ENCODE results near the gene ZNF48. TPM values are rescaled to one million over a fixed set of nuclear protein-coding genes. Genes with fewer than 3 reads are reported as not detected.

ZNF48 gene
- total RNA-seq, 1 experiment from 2014 or later: 57.3 TPM

- peak within 1 kb of the TSS; percentile 80 to 87 for H3K4me3 Mint-ChIP-seq
- H2BK12ac ChIP-seq (ENCODE audit: insufficient read length, low read depth, low read length): no peak within 1 kb of the TSS
- peak within 1 kb of the TSS; percentile 67 for H3K4me2 ChIP-seq (ENCODE audit: insufficient read depth, insufficient read length, low read length)
- H3K4me1 ChIP-seq (ENCODE audit: insufficient read depth, low read length): no peaks in the 10 kb centered on the region
- H3K27me3 ChIP-seq (ENCODE audit: insufficient read depth, low read length): no peaks in the 10 kb centered on the region
- no peaks in the 10 kb centered on the region for H3K9me3 ChIP-seq (ENCODE audit: control insufficient read depth, low read depth, low read length)
- H2AK5ac ChIP-seq (ENCODE audit: insufficient read length, low read length): no peak within 1 kb of the TSS
- H3K18ac ChIP-seq (ENCODE audit: insufficient read length, low read depth, low read length): peak within 1 kb of the TSS; percentile 77
- H3K23me2 ChIP-seq (ENCODE audit: insufficient read length, low read depth, low read length, poor library complexity, severe bottlenecking): peaks cover 4% of the 10 kb centered on the region
- no peaks in the 10 kb centered on the region for H4K20me1 ChIP-seq (ENCODE audit: control insufficient read depth, insufficient read depth, insufficient read length)
- H3K4me1 Mint-ChIP-seq: peaks cover 12 to 19% of the 10 kb centered on the region in 2 experiments
- no peak within 1 kb of the TSS for H3K56ac ChIP-seq (ENCODE audit: insufficient read length, low read depth, low read length)
- H3K36me3 Mint-ChIP-seq (ENCODE audit: insufficient read depth in 1 of 3, low read depth in 3 of 3): peaks cover 14 to 20% (median 16%) of the 10 kb centered on the region in 3 experiments; a peak in 6 of 7 replicates
- no CpG with 5 or more reads among the region's 65 CpGs for WGBS (ENCODE audit: extremely low coverage, insufficient read length, low lambda C conversion rate)
- H3K9ac ChIP-seq (ENCODE audit: extremely low read depth, insufficient read length, low read length): peak within 1 kb of the TSS; percentile 66
- H3K79me2 ChIP-seq (ENCODE audit: insufficient read depth, low read length): 0 out of 2 replicates have a peak, but pooled peaks cover 1% of the 10 kb centered on the region
- H3K27ac Mint-ChIP-seq: peak within 1 kb of the TSS; percentile 94 to 96 (median 96); a peak in 6 of 7 replicates
- H3K14ac ChIP-seq (ENCODE audit: insufficient read depth, low read length): peak within 1 kb of the TSS; percentile 80
- no peaks in the 10 kb centered on the region for H3K9me3 Mint-ChIP-seq
- no peaks in the 10 kb centered on the region for H3K79me1 ChIP-seq (ENCODE audit: insufficient read depth, low read depth, low read length, poor library complexity, severe bottlenecking)
- H2BK20ac ChIP-seq (ENCODE audit: low read depth, low read length, poor library complexity, severe bottlenecking): no peak within 1 kb of the TSS
- H2AFZ ChIP-seq (ENCODE audit: low read length): no peak within 1 kb of the TSS
- H3T11ph ChIP-seq (ENCODE audit: low read length): no peak within 1 kb of the TSS
- DNase-seq: peak; percentile 93
- H3K23ac ChIP-seq (ENCODE audit: insufficient read length, low read depth, low read length): no peak within 1 kb of the TSS
- H2BK5ac ChIP-seq (ENCODE audit: insufficient read length, low read length): no peak within 1 kb of the TSS
- no peak within 1 kb of the TSS for H3K27ac ChIP-seq (ENCODE audit: insufficient read length, low read depth, low read length)
- TF ChIP-seq CTCF (conservative IDR thresholded peaks at IDR 0.05): no peak; the same call in 2 of the 3 replicates
- H2BK15ac ChIP-seq (ENCODE audit: low read depth, low read length): no peak within 1 kb of the TSS
- no peak within 1 kb of the TSS for H4K5ac ChIP-seq (ENCODE audit: insufficient read length, low read depth, low read length)
- H4K91ac ChIP-seq (ENCODE audit: insufficient read length, low read depth, low read length): no peak within 1 kb of the TSS
- H4K8ac ChIP-seq (replicated peaks; ENCODE audit: insufficient read length, low read depth, low read length): no peak within 1 kb of the TSS
- no peak within 1 kb of the TSS for H2BK120ac ChIP-seq (ENCODE audit: low read depth, low read length, poor library complexity, severe bottlenecking)
- peaks cover 2% of the 10 kb centered on the region; the same call in 1 of the 2 replicates for H3K27me3 Mint-ChIP-seq (ENCODE audit: low read depth)
- no peak within 1 kb of the TSS for H3K4ac ChIP-seq (ENCODE audit: low read depth, low read length)
Measured at GRCh38 chr16:30407102-30407803, 12.0 kb downstream of the ZNF48 start, which contains the start of gene ZNF771. Gene ZNF771 (plus strand): TSS chr16:30407606. CDS start chr16:30408054, 448 bp downstream.
